ENCODE measurements around the gene SCFD2.

DNA sequence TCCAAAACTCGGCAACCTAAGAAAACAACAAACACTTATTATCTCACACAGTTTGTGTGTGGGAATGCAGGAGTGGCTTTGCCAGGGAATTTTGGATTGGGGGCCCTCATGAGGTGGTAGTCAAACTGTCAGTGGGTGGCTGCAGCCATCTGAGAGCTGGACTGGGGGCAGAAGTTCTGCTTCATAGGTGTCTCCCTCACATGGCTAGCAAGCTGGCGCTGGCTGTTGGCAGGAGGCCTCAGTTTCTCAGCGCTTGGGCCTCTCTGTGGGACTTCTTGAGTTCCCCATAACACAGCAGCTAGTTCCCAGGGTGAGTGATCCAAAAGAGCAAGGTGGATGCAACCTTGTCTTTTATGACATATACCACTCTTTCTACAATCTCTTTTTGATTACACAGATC, 529.7 kb downstream of the SCFD2 start:
- TF ChIP-seq CTCF (IDR thresholded peaks at IDR 0.05; ENCODE audit: insufficient read depth, low read depth, low read length) (no peak), EZH2 (IDR thresholded peaks at IDR 0.05; ENCODE audit: insufficient read depth, low read length) (no peak)

Data from astrocyte (in vitro differentiated cells and primary cell).